ENCODE results near the gene DOK5. TPM values are rescaled to one million over a fixed set of nuclear protein-coding genes. Genes with fewer than 3 reads are reported as not detected.

Gene DOK5
- total and polyA plus RNA-seq, 2 of the 8 experiments (the other 6 are each of a cell fraction or from before 2014, with no cell fraction given), result 8.9 to 15.0 TPM

DNA sequence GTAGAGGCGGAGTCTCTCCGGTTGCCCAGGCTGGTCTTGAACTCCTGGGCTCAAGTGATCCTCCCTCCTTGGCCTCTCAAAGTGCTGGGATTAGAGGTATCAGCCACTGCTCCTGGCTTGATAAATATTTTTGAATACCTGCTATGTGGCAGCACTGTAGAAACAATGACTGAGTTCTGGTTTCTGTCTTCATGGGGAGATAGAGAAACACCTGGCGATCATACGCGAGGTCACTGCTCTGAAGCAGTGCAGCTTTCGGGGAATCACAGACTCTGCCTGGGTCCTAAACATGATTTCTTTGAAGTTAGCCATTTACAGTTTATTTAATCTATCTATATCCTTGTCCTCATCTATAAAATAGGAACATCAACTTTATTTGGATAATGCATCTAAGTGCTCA is 31.2 kb downstream of the DOK5 start (continued):
- TF ChIP-seq, protein P1, sequence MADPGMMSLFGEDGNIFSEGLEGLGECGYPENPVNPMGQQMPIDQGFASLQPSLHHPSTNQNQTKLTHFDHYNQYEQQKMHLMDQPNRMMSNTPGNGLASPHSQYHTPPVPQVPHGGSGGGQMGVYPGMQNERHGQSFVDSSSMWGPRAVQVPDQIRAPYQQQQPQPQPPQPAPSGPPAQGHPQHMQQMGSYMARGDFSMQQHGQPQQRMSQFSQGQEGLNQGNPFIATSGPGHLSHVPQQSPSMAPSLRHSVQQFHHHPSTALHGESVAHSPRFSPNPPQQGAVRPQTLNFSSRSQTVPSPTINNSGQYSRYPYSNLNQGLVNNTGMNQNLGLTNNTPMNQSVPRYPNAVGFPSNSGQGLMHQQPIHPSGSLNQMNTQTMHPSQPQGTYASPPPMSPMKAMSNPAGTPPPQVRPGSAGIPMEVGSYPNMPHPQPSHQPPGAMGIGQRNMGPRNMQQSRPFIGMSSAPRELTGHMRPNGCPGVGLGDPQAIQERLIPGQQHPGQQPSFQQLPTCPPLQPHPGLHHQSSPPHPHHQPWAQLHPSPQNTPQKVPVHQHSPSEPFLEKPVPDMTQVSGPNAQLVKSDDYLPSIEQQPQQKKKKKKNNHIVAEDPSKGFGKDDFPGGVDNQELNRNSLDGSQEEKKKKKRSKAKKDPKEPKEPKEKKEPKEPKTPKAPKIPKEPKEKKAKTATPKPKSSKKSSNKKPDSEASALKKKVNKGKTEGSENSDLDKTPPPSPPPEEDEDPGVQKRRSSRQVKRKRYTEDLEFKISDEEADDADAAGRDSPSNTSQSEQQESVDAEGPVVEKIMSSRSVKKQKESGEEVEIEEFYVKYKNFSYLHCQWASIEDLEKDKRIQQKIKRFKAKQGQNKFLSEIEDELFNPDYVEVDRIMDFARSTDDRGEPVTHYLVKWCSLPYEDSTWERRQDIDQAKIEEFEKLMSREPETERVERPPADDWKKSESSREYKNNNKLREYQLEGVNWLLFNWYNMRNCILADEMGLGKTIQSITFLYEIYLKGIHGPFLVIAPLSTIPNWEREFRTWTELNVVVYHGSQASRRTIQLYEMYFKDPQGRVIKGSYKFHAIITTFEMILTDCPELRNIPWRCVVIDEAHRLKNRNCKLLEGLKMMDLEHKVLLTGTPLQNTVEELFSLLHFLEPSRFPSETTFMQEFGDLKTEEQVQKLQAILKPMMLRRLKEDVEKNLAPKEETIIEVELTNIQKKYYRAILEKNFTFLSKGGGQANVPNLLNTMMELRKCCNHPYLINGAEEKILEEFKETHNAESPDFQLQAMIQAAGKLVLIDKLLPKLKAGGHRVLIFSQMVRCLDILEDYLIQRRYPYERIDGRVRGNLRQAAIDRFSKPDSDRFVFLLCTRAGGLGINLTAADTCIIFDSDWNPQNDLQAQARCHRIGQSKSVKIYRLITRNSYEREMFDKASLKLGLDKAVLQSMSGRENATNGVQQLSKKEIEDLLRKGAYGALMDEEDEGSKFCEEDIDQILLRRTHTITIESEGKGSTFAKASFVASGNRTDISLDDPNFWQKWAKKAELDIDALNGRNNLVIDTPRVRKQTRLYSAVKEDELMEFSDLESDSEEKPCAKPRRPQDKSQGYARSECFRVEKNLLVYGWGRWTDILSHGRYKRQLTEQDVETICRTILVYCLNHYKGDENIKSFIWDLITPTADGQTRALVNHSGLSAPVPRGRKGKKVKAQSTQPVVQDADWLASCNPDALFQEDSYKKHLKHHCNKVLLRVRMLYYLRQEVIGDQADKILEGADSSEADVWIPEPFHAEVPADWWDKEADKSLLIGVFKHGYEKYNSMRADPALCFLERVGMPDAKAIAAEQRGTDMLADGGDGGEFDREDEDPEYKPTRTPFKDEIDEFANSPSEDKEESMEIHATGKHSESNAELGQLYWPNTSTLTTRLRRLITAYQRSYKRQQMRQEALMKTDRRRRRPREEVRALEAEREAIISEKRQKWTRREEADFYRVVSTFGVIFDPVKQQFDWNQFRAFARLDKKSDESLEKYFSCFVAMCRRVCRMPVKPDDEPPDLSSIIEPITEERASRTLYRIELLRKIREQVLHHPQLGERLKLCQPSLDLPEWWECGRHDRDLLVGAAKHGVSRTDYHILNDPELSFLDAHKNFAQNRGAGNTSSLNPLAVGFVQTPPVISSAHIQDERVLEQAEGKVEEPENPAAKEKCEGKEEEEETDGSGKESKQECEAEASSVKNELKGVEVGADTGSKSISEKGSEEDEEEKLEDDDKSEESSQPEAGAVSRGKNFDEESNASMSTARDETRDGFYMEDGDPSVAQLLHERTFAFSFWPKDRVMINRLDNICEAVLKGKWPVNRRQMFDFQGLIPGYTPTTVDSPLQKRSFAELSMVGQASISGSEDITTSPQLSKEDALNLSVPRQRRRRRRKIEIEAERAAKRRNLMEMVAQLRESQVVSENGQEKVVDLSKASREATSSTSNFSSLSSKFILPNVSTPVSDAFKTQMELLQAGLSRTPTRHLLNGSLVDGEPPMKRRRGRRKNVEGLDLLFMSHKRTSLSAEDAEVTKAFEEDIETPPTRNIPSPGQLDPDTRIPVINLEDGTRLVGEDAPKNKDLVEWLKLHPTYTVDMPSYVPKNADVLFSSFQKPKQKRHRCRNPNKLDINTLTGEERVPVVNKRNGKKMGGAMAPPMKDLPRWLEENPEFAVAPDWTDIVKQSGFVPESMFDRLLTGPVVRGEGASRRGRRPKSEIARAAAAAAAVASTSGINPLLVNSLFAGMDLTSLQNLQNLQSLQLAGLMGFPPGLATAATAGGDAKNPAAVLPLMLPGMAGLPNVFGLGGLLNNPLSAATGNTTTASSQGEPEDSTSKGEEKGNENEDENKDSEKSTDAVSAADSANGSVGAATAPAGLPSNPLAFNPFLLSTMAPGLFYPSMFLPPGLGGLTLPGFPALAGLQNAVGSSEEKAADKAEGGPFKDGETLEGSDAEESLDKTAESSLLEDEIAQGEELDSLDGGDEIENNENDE (IDR thresholded peaks at IDR 0.05; ENCODE audit: insufficient replicate concordance, low read length), result no peak
- TF ChIP-seq YY1 (IDR thresholded peaks at IDR 0.05; ENCODE audit: low read depth, low read length) (no peak), CBX8 (IDR thresholded peaks at IDR 0.05; ENCODE audit: borderline replicate concordance, low read depth, low read length) (no peak), HDAC2 (IDR thresholded peaks at IDR 0.05; ENCODE audit: borderline replicate concordance in 1 of 2, low read depth in 2 of 2, low read length in 2 of 2) (no peak), EGR1 (IDR thresholded peaks at IDR 0.05; ENCODE audit: borderline replicate concordance, low read depth, low read length) (no peak), SP2 (IDR thresholded peaks at IDR 0.05; ENCODE audit: low read length) (no peak), CHD1 (IDR thresholded peaks at IDR 0.05; ENCODE audit: low read depth, low read length) (no peak), MAFK (IDR thresholded peaks at IDR 0.05; ENCODE audit: low read depth, low read length) (no peak)
- TF ChIP-seq, protein P2, sequence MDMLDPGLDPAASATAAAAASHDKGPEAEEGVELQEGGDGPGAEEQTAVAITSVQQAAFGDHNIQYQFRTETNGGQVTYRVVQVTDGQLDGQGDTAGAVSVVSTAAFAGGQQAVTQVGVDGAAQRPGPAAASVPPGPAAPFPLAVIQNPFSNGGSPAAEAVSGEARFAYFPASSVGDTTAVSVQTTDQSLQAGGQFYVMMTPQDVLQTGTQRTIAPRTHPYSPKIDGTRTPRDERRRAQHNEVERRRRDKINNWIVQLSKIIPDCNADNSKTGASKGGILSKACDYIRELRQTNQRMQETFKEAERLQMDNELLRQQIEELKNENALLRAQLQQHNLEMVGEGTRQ (IDR thresholded peaks at IDR 0.05; ENCODE audit: low read length), result no peak
